Measurements from ENCODE around the gene IQSEC1. TPM values are rescaled to one million over a fixed set of nuclear protein-coding genes. Genes with fewer than 3 reads are reported as not detected.

IQSEC1 gene
- total RNA-seq, 1 experiment from 2014 or later = 28.1 TPM

- H3K4me1 ChIP-seq (ENCODE audit: control insufficient read depth in 1 of 2, insufficient read depth in 2 of 2, low read length in 2 of 2) = peaks cover 4 to 24% of the 10 kb centered on the region in 2 experiments; a peak in 3 of 4 replicates
- TF ChIP-seq, protein P1, sequence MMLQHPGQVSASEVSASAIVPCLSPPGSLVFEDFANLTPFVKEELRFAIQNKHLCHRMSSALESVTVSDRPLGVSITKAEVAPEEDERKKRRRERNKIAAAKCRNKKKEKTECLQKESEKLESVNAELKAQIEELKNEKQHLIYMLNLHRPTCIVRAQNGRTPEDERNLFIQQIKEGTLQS (IDR thresholded peaks at IDR 0.05) = no peak
- TF ChIP-seq SRF (IDR thresholded peaks at IDR 0.05; ENCODE audit: low read depth) (no peak), ELF1 (IDR thresholded peaks at IDR 0.05; ENCODE audit: borderline replicate concordance, low read depth) (no peak), TCF7L2 (IDR thresholded peaks at IDR 0.05; ENCODE audit: borderline replicate concordance, extremely low read depth, insufficient read depth, insufficient read length) (no peak), YY1 (IDR thresholded peaks at IDR 0.05; ENCODE audit: extremely low read depth, insufficient replicate concordance, low read depth, low read length) (no peak), MAX (IDR thresholded peaks at IDR 0.05) (no peak), RAD21 (IDR thresholded peaks at IDR 0.05; ENCODE audit: low read depth) (no peak), FOSL1 (IDR thresholded peaks at IDR 0.05; ENCODE audit: low read depth) (no peak), CBX3 (IDR thresholded peaks at IDR 0.05; ENCODE audit: low read depth) (no peak), POLR2AphosphoS5 (IDR thresholded peaks at IDR 0.05; ENCODE audit: low read depth, low read length) (no peak), EZH2 (IDR thresholded peaks at IDR 0.05) (no peak), ZBTB33 (IDR thresholded peaks at IDR 0.05; ENCODE audit: extremely low read depth, insufficient replicate concordance, low read length) (no peak), EZH2phosphoT487 (IDR thresholded peaks at IDR 0.05; ENCODE audit: borderline replicate concordance) (no peak), ZFX (IDR thresholded peaks at IDR 0.05) (no peak), JUND (IDR thresholded peaks at IDR 0.05) (no peak), POLR2A (IDR thresholded peaks at IDR 0.05; ENCODE audit: borderline replicate concordance, extremely low read depth, insufficient read depth, insufficient read length) (no peak)
- TF ChIP-seq, protein P2, sequence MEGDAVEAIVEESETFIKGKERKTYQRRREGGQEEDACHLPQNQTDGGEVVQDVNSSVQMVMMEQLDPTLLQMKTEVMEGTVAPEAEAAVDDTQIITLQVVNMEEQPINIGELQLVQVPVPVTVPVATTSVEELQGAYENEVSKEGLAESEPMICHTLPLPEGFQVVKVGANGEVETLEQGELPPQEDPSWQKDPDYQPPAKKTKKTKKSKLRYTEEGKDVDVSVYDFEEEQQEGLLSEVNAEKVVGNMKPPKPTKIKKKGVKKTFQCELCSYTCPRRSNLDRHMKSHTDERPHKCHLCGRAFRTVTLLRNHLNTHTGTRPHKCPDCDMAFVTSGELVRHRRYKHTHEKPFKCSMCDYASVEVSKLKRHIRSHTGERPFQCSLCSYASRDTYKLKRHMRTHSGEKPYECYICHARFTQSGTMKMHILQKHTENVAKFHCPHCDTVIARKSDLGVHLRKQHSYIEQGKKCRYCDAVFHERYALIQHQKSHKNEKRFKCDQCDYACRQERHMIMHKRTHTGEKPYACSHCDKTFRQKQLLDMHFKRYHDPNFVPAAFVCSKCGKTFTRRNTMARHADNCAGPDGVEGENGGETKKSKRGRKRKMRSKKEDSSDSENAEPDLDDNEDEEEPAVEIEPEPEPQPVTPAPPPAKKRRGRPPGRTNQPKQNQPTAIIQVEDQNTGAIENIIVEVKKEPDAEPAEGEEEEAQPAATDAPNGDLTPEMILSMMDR (IDR thresholded peaks at IDR 0.05 in 2 of 3, conservative IDR thresholded peaks at IDR 0.05 in 1 of 3; ENCODE audit: borderline replicate concordance in 1 of 3, insufficient read depth in 1 of 3, low read depth in 2 of 3, low read length in 2 of 3) = no peak
Measured at GRCh38 chr3:13023235-13023970, 49.8 kb downstream of the IQSEC1 start.

More at GRCh38 chr3:13023235-13023970, 49.8 kb downstream of the IQSEC1 start:
- Histone ChIP-seq H4K20me1 (ENCODE audit: insufficient read depth) (no peaks in the 10 kb centered on the region), H3K4me2 (ENCODE audit: low read length) (no peak overlapping the region), H3K9me2 (ENCODE audit: insufficient read depth) (no peaks in the 10 kb centered on the region), H3K9me3 (ENCODE audit: control insufficient read depth in 1 of 2, insufficient read depth in 1 of 2, low read depth in 1 of 2, low read length in 2 of 2) (no peaks in the 10 kb centered on the region), H3K4me3 (replicated peaks in 1 of 2; ENCODE audit: low read depth in 1 of 2, low read length in 2 of 2) (no peak overlapping the region), H3K9ac (ENCODE audit: low read length) (no peak overlapping the region), H3K27ac (ENCODE audit: low read depth, low read length) (no peak overlapping the region), H3K36me3 (ENCODE audit: control insufficient read depth in 1 of 2, insufficient read depth in 2 of 2, low read length in 2 of 2) (no peaks in the 10 kb centered on the region), H3K79me2 (ENCODE audit: insufficient read depth, low read length) (no peaks in the 10 kb centered on the region), H2AFZ (ENCODE audit: low read depth, low read length, poor library complexity, severe bottlenecking) (no peak overlapping the region), H3K27me3 (ENCODE audit: insufficient read depth, low read length) (no peaks in the 10 kb centered on the region)
- no peak for ATAC-seq
- intact Hi-C loops (cut with micrococcal nuclease) = no loop called here
- ChIA-PET RAD21 (ENCODE audit: low non-redundant PET in 1 of 2, low total read pairs in 2 of 2, uncharacterized antibody in 2 of 2, unreplicated experiment in 2 of 2) (no interaction called here), POLR2A (no interaction called here), CTCF (no interaction called here)
- DNase-seq (ENCODE audit: low read depth, low spot score) = no peak
- BruUV-seq (replicated peaks) = no TSS peak
